ENCODE results near the gene RBFOX1. TPM values are rescaled to one million over a fixed set of nuclear protein-coding genes. Genes with fewer than 3 reads are reported as not detected.

RBFOX1 gene
- total RNA-seq, 4 donors from 2014 or later, result not detected

GRCh38 chr16:7334801-7335560 lies 2.3 kb downstream of the RBFOX1 start:
- Histone ChIP-seq H3K4me3 (no peak overlapping the region), H3K4me1 (peaks cover 0 to 4% (median 0%) of the 10 kb centered on the region in 4 donors), H3K27ac (replicated peaks in 1 of 4) (no peak overlapping the region), H3K9me3 (no peaks in the 10 kb centered on the region), H3K27me3 (peaks cover 0 to 7% (median 0%) of the 10 kb centered on the region in 4 donors), H3K36me3 (no peaks in the 10 kb centered on the region)
- intact Hi-C loops (cut with DNase I), result no loop called here
- 68% methylated on average over 3 of the region's 3 CpGs for WGBS
- DNase-seq (ENCODE audit: extremely low spot score), result no peak
- TF ChIP-seq POLR2AphosphoS5 (IDR thresholded peaks at IDR 0.05) (no peak), EP300 (IDR thresholded peaks at IDR 0.05) (no peak), POLR2A (IDR thresholded peaks at IDR 0.05; ENCODE audit: low read depth) (no peak), CTCF (IDR thresholded peaks at IDR 0.05) (no peak)

- Histone ChIP-seq H3K4me3 (no peak overlapping the region), H3K36me3 (no peaks in the 10 kb centered on the region), H3K9me3 (no peaks in the 10 kb centered on the region), H3K27me3 (peaks cover 0 to 7% (median 0%) of the 10 kb centered on the region in 4 donors), H3K27ac (replicated peaks in 1 of 4) (no peak overlapping the region), H3K4me1 (peaks cover 0 to 4% (median 0%) of the 10 kb centered on the region in 4 donors)
- 86% methylated on average over 2 of the region's 3 CpGs for WGBS
- no peak for DNase-seq (ENCODE audit: extremely low spot score)
- intact Hi-C loops (cut with DNase I), result no loop called here
- TF ChIP-seq EP300 (IDR thresholded peaks at IDR 0.05) (no peak), POLR2A (IDR thresholded peaks at IDR 0.05; ENCODE audit: low read depth) (no peak), CTCF (IDR thresholded peaks at IDR 0.05) (no peak), POLR2AphosphoS5 (IDR thresholded peaks at IDR 0.05) (no peak)
These were observed 3.5 kb downstream of the RBFOX1 start for GRCh38 chr16:7335991-7336634.

- intact Hi-C loops (cut with DNase I), result no loop called here
- no peak overlapping the region for H3K27ac ChIP-seq (replicated peaks in 1 of 4)
- TF ChIP-seq CTCF (IDR thresholded peaks at IDR 0.05) (no peak), EP300 (IDR thresholded peaks at IDR 0.05) (no peak), POLR2AphosphoS5 (IDR thresholded peaks at IDR 0.05) (no peak), POLR2A (IDR thresholded peaks at IDR 0.05; ENCODE audit: low read depth) (no peak)
These were observed 4.1 kb downstream of the RBFOX1 start for GRCh38 chr16:7336742-7337141.

GRCh38 chr16:7338826-7339225 lies 6.2 kb downstream of the RBFOX1 start:
- H3K4me3 ChIP-seq, result no peak overlapping the region
- no peak overlapping the region for H3K27ac ChIP-seq (replicated peaks in 1 of 4)
- peaks cover 0 to 14% (median 0%) of the 10 kb centered on the region in 4 donors for H3K27me3 ChIP-seq
- H3K9me3 ChIP-seq, result peaks cover 0 to 4% (median 0%) of the 10 kb centered on the region in 4 donors
- DNase-seq (ENCODE audit: extremely low spot score), result no peak
- no peak for TF ChIP-seq POLR2A (IDR thresholded peaks at IDR 0.05; ENCODE audit: low read depth)
- no peak for TF ChIP-seq CTCF (IDR thresholded peaks at IDR 0.05)
- TF ChIP-seq POLR2AphosphoS5 (IDR thresholded peaks at IDR 0.05), result no peak
- TF ChIP-seq EP300 (IDR thresholded peaks at IDR 0.05), result no peak
- intact Hi-C loops (cut with DNase I), result no loop called here
- 56% methylated on average over 4 of the region's 4 CpGs for WGBS
- H3K4me1 ChIP-seq, result peaks cover 0 to 6% (median 0%) of the 10 kb centered on the region in 4 donors
- no peaks in the 10 kb centered on the region for H3K36me3 ChIP-seq

More at GRCh38 chr16:7336742-7337141, 4.1 kb downstream of the RBFOX1 start:
- no peak for DNase-seq (ENCODE audit: extremely low spot score)
- H3K4me1 ChIP-seq, result peaks cover 0 to 4% (median 0%) of the 10 kb centered on the region in 4 donors
- no peaks in the 10 kb centered on the region for H3K9me3 ChIP-seq
- H3K27me3 ChIP-seq, result peaks cover 0 to 7% (median 0%) of the 10 kb centered on the region in 4 donors
- H3K36me3 ChIP-seq, result no peaks in the 10 kb centered on the region
- 61% methylated on average over 1 of the region's 1 CpG for WGBS
- no peak overlapping the region for H3K4me3 ChIP-seq
